DMS79 treated with DMSO at 0.1 percent for 48 hours (cell line): Measurements from ENCODE around the gene CDC42BPA.
"Not testable (repeated sequence)": the region's sequence is repeated elsewhere in the genome, so short reads cannot be mapped to it uniquely, and the experiment has no call there.

Experiments used
- DNase-seq: peaks from one replicate; lab custom pipeline; 2025; lab: John Stamatoyannopoulos, UW

Gene CDC42BPA

GRCh38 chr1:227255086-227255732, 63.1 kb downstream of the CDC42BPA start:
- no peak for DNase-seq

GRCh38 chr1:227253065-227253464, 65.2 kb downstream of the CDC42BPA start:
- DNase-seq, result no peak

- DNase-seq, result no peak
Observed at GRCh38 chr1:227245613-227246320, 72.5 kb downstream of the CDC42BPA start.

- DNase-seq, result no peak
Observed at GRCh38 chr1:227244339-227245118, 73.8 kb downstream of the CDC42BPA start.

GRCh38 chr1:227242811-227243682, 75.2 kb downstream of the CDC42BPA start:
- DNase-seq, result no peak

GRCh38 chr1:227240983-227241382, 77.3 kb downstream of the CDC42BPA start:
- no peak for DNase-seq

- DNase-seq, result no peak
Observed at GRCh38 chr1:227234998-227235405, 83.3 kb downstream of the CDC42BPA start.

GRCh38 chr1:227231128-227231527, 87.2 kb downstream of the CDC42BPA start:
- DNase-seq, result not testable (repeated sequence)

- DNase-seq, result no peak
Observed at GRCh38 chr1:227228201-227228600, 90.1 kb downstream of the CDC42BPA start.

GRCh38 chr1:227227761-227228160, 90.5 kb downstream of the CDC42BPA start:
- DNase-seq, result no peak

- DNase-seq, result no peak
Observed at GRCh38 chr1:227225715-227226346, 92.5 kb downstream of the CDC42BPA start.

- DNase-seq, result no peak
Observed at GRCh38 chr1:227223171-227223806, 95.0 kb downstream of the CDC42BPA start.

- DNase-seq, result no peak
Observed at GRCh38 chr1:227219715-227220292, 98.5 kb downstream of the CDC42BPA start.

GRCh38 chr1:227218870-227219573, 99.3 kb downstream of the CDC42BPA start:
- no peak for DNase-seq

- no peak for DNase-seq
Observed at GRCh38 chr1:227215863-227216510, 102.3 kb downstream of the CDC42BPA start.

GRCh38 chr1:227214207-227214606, 104.1 kb downstream of the CDC42BPA start:
- DNase-seq, result no peak

- DNase-seq, result no peak
Observed at GRCh38 chr1:227213426-227213825, 104.9 kb downstream of the CDC42BPA start.

- DNase-seq, result no peak
Observed at GRCh38 chr1:227212164-227212563, 106.1 kb downstream of the CDC42BPA start.

- DNase-seq, result no peak
Observed at GRCh38 chr1:227210604-227211003, 107.7 kb downstream of the CDC42BPA start.
